ENCODE data around the gene AUTS2.
A peak's percentile ranks its signal among the peaks of the same experiment; 100 is the strongest.

Gene AUTS2

DNA sequence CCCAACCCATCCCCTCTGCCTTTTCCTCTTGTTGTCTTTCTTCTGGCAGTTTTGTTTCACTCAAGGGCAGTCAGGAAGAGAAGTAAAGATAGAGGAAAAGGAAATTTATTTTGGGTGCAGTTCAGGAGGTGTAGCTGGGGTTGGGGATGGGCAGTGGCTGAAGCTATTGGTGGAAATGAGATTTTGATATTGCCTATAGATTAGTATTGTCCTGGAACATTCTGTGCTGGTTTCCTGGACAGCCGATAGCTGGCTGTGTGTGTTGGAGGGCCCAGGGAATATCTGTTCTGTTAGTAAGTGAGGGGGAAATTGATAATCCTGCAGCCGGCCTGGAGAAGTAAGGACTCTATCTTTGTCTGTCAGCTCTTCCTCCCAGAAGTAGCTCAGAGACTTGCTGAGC, 107.8 kb downstream of the AUTS2 start:
- H3K4me3 ChIP-seq (ENCODE audit: low read length): no peak overlapping the region
- TF ChIP-seq ZNF274 (IDR thresholded peaks at IDR 0.05; ENCODE audit: low read depth, low read length): no peak

DNA sequence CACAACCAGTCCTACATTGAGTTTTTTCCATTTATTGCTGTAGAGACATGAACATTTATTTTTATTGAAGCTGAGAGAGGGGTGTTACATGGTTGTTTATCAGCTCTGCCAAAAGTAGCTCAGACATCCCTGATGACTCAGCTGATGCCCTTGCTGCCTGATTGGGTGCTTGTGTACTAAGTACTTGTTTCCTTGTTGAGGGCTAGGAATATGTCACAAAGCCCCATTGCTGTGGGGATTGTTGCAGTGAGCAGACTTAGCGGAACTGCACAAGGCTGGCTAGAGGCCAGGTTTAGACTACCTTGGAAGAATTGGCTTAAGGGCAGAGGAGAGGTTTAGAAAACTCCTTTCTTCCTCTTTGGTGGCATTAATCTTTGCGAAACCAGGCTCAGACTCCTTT, 110.6 kb downstream of the AUTS2 start:
- TF ChIP-seq ZNF274 (IDR thresholded peaks at IDR 0.05; ENCODE audit: low read depth, low read length): no peak
- H3K4me3 ChIP-seq (ENCODE audit: low read length): no peak overlapping the region

DNA sequence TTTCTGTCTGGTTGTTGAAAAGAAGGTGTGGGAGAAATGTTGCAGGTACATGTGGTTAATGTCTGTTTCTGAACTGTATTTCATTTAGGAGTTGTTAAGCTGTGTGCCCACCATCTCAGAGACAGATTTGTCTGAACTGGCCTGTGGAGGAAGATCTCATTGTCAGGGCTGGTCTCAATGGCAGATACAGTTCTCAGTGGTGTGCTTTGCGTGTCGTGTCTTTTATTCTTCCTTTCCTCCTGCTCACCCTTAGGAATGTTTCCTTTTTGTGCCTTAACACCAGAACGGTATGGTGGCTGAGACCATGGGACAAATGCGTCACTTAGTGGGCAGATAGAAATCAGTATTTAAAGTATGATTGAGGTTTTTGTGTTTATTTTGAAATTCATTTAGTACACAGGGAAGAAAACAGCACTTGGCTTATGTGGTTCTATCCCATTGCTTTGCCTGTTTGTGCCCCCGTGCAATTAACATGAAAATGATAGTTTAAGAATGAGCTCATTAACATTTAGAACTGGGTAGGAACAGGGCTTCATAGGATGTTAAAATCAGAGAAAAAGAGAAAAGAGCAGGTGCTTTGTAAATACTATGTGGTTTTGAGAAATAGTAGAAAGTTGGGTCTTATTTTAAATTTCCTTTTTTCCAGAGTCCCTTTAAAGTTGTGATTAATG, 112.6 kb downstream of the AUTS2 start:
- TF ChIP-seq ZNF274 (IDR thresholded peaks at IDR 0.05; ENCODE audit: low read depth, low read length): no peak

DNA sequence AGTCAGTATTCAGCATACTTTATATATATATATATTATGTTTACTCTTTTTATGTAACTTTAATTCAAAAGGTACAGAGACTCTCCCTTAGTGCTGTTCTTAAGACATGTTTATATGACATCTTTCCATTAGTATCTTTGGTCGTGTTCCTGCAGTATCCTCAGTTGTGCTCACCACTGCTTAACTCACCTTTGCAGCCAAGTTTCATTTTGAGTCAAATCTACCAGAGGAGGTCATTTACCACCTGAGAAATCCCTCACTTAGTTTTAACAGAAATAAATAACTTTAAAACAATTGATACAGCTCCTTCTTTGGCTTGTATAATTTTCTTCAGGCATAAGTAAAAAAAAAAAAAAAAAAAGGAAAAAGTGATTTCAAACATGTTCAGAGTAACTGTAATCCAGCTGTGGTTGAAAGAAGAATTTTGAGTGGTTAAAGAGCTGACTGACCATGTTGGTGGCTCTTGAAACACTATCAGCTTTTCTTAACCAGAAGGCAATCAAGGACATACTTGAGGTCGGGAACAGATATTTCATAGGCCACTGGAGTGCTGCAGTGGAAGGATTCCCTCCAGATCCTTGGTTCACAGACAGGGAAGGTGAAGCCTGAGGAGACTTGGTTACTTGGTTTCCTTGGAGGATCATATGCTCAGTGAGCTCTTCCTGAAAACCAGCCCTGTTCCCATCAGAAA, 116.8 kb downstream of the AUTS2 start:
- no peak for TF ChIP-seq ZNF274 (IDR thresholded peaks at IDR 0.05; ENCODE audit: low read depth, low read length)

More for the DNA sequence above, 112.6 kb downstream of the AUTS2 start:
- H3K4me3 ChIP-seq (ENCODE audit: low read length): no peak overlapping the region

DNA sequence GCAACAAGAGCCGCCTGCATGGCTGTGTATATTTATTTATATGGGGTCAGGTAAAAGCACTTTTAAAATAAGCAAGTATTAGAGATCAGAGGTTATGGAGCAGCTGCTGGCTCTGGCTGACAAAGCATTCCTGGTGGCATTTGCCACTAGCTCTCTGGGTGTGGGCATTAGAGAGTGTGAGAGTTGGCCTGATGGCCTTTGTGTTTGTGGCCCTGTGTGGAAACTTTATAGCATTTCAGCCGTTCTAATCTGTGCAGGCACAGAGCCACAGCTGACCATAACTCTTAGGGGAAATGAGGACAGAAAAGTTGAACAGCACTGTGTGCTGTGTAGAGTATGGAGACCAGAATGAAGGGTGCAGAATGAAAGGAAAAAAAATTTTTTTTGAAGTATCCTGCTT, 118.9 kb downstream of the AUTS2 start:
- no peak overlapping the region for H3K4me3 ChIP-seq (ENCODE audit: low read length)

More for the DNA sequence above, 116.8 kb downstream of the AUTS2 start:
- no peak overlapping the region for H3K4me3 ChIP-seq (ENCODE audit: low read length)

DNA sequence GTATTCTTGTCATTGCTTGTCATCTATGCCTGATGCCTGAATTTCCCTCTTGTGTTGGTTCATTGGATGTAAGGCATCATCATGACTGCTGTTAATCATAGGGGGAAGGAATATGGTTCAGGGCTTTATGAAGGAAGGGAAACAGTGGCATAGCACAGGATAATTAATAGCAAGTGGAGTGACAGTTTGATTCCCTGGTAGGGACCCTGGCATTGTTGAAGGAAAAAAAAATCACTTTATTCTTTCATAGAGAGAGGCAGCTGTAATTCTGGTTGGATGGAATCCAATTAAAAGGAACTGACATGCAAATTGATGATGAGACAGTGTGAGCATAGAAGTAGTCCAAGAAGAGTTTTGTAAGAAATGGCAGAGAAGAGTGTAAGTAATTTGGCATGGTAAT, 121.4 kb downstream of the AUTS2 start:
- H3K4me3 ChIP-seq (ENCODE audit: low read length): no peak overlapping the region
- TF ChIP-seq ZNF274 (IDR thresholded peaks at IDR 0.05; ENCODE audit: low read depth, low read length): no peak

More for the DNA sequence above, 118.9 kb downstream of the AUTS2 start:
- TF ChIP-seq ZNF274 (IDR thresholded peaks at IDR 0.05; ENCODE audit: low read depth, low read length): no peak

DNA sequence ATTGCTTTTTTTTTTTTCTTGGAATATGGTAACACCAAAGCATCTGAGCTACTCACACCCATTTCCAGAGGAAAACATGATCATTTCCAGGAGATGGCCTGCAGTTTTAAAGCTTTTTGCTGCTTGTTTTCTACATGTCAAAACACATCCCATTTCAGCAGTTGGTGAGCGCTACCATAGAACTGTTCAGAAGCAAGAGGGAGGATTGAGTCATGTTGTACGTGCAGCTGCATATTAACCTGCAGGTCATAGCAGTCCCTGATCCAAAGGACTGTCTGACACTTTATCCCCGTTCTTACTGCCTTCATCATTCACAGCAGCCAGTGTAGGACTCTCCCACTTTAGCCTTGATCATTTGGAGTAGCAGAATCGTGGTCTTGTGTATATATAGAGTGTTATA, 124.6 kb downstream of the AUTS2 start:
- H3K4me3 ChIP-seq (ENCODE audit: low read length): no peak overlapping the region
- TF ChIP-seq ZNF274 (IDR thresholded peaks at IDR 0.05; ENCODE audit: low read depth, low read length): no peak

DNA sequence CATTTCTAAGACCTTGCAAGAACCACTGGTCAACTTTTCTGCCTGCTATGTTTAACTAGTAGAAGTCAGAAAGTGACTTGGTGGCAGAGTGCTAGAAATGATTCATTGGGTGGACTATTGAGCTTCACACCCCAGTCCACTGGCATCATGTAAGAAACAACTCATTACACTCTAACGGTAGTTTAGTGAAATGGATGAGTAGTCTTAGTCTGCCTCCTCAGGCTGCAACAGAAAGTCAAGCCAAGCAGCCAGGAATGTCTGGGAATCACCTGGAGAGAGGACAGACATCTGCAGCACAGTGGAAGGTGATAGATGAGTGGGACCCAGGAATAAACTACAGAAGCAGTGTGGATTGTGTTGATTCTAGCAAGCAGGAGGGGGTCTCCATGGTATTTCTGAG, 125.4 kb downstream of the AUTS2 start:
- no peak for TF ChIP-seq ZNF274 (IDR thresholded peaks at IDR 0.05; ENCODE audit: low read depth, low read length)
- no peak overlapping the region for H3K4me3 ChIP-seq (ENCODE audit: low read length)

DNA sequence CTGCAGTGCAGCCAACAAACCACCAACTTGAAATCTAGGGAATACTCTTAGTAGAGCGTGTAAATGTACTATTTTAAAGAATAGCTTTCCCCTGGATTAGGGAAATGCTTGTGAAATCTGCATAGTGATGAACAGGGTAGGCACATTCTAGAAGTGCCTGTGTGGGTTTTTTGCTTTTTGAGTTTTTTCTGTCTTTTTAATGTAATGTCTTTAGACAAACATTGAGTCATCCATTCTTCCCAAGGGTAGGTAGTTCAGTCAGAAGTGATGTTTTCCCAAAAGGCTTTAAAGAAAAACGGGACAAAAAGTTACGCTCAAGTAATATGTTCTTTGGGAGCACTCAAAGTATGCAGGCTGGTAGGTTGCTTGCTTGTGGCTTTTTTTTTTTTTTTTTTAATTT, 130.0 kb downstream of the AUTS2 start:
- no peak overlapping the region for H3K4me3 ChIP-seq (ENCODE audit: low read length)
- no peak for TF ChIP-seq ZNF274 (IDR thresholded peaks at IDR 0.05; ENCODE audit: low read depth, low read length)

DNA sequence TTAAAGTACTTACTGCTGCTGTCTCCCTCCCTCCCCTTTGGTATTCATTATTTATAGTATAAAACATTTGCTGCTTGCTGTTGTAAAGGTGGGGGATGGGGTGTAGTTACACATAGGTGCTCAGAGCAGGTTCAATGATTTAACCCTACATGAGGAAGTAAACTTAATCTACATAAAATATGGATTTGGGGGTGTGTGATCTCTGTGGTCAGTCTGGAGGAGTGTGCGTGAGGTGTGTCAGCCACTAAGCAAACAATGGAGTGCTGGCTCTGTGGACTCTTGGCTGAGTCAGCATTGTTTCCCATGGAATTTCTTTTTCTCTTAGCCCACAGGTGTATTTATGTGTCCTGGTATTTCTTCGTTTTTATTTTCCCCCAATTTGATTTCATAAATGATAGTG, 133.9 kb downstream of the AUTS2 start:
- H3K4me3 ChIP-seq (ENCODE audit: low read length): no peak overlapping the region
- TF ChIP-seq ZNF274 (IDR thresholded peaks at IDR 0.05; ENCODE audit: low read depth, low read length): no peak

DNA sequence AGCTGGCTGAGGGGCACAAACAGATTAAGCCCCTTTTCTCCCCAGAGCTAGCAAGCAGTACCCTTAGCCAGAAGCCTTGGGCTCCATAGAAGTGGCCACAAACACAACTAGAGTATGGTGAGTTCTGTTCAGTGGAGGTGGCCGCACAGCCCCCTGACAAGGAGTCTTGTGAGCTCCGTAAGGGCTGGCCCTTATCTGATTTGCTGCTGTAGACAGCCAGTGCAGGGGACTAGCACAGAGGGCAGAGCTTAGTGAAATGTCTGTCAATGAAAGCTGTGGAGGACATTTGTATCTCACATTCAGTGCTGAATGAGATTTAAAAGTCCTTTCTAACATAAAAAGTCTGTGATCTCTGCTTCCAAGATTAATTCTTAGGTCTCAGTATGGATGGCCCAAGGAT, 137.3 kb downstream of the AUTS2 start:
- TF ChIP-seq ZNF274 (IDR thresholded peaks at IDR 0.05; ENCODE audit: low read depth, low read length): no peak
- no peak overlapping the region for H3K4me3 ChIP-seq (ENCODE audit: low read length)

DNA sequence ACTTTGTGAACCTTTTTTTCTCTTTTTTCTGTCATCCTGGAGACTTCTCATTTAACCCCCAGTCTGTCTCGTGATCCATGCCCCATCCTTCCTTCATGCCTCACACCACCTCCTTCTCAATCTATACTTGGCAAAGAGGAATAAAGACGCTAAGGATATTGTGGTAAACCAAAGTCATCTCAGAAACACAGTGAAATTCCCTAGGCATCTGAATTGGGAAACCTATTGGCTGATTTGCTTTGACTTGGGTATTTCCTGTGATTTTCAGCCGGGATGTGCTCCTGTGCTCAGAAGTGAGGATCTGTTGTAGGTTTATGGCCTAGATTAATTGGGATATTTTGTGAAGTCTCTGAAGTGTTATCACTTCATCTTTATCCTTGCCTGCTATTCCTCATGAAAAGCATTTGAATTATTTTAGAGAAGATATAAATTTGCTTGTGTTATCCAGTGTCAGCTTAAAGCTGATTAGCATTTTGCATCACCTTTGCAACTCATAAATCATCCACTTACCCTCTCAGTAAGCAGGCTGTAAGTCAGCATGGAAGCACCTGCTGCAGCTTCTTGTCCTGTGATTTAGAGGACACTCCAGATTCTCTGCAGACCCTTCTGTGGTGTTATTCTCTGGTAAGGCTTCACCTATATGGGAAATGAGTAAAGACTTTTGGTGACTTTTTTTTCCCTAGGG, 138.0 kb downstream of the AUTS2 start:
- H3K4me3 ChIP-seq (ENCODE audit: low read length): no peak overlapping the region
- TF ChIP-seq ZNF274 (IDR thresholded peaks at IDR 0.05; ENCODE audit: low read depth, low read length): no peak

DNA sequence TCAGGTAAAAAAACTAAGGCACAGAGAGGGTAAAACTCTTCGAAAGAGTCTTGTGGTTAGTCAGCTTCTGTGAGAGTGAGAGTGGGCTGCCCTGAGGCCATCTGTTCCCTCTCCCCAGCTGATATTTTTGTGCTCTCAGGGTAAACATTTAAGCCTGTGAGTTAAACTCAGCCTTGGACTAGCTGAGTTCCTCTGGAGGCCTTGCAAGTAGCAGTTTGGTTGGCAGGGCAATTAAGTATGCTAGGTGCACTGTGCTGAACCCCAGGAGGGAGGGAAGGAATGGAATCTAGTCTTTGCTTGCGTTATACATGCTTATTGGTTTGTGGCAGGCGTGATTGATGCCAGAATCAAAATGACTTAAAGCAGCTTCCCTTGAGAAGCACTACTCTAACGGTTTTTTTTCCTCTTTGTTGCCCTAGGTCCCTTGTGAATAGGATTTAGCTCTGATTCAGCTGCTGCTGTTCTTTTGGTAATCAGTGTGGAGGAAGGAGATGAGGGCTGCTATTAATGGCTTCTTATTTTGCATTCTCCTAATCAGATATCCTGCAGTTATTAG, 140.2 kb downstream of the AUTS2 start:
- peak overlapping the region; percentile 6 for H3K4me3 ChIP-seq (ENCODE audit: low read length)
- no peak for TF ChIP-seq ZNF274 (IDR thresholded peaks at IDR 0.05; ENCODE audit: low read depth, low read length)

DNA sequence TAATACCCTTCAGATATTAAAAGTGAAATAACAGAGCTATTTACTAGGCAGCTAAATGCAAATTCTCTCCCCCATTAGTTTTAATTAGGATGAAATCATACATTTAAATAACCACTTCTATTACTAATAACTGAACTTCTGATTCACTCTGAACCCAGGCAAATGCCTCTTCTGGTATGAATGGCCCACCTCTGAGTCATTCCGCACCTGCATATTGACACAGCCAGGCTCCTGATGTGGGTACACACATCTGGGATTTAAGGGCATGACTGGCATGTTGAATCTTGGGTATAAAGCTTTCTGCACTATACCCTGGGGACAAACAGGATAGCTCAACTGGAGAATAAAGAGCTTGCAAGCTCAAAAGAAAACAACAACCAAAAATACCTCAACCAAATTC, 140.9 kb downstream of the AUTS2 start:
- no peak overlapping the region for H3K4me3 ChIP-seq (ENCODE audit: low read length)
- TF ChIP-seq ZNF274 (IDR thresholded peaks at IDR 0.05; ENCODE audit: low read depth, low read length): no peak

Measured in GM08714 (cell line).